OCI-LY7 (cell line): ENCODE results near the gene MED1. TPM values are rescaled to one million over a fixed set of nuclear protein-coding genes. Genes with fewer than 3 reads are reported as not detected.
A peak's percentile ranks its signal among the peaks of the same experiment; 100 is the strongest.

Source experiments
- BruUV-seq: library from RNA; stranded (reverse); fragments of 400-500 nt; replicated peaks from 2 replicates; lab custom pipeline; 2021; lab: Mats Ljungman, UMichigan
- CTCF ChIA-PET: fragments of 300-600 bp; sonication (Branson Sonifier 250); formaldehyde crosslinking; loops from one replicate; lab custom pipeline; 2022; ENCODE audit warnings: antibody characterized with exemption; ENCODE audit not compliant: unreplicated experiment; lab: Charles Lee
- POLR2A ChIA-PET: fragments of 300-600 bp; sonication (Branson Sonifier 250); formaldehyde crosslinking; loops from one replicate; lab custom pipeline; 2022; ENCODE audit warnings: antibody characterized with exemption; lab: Charles Lee
- DNase-seq: peaks from one replicate; pipeline ENCODE4 v3.0.0-alpha.2; 2015; ENCODE audit warnings: low spot score
- H2AFZ ChIP-seq: fragments of 200-600 bp; sonication (generic), shearing (Covaris generic); 2 replicates; pipeline ENCODE4 v1.6.1; 2014; ENCODE audit warnings: mild to moderate bottlenecking, antibody characterized with exemption, low read length, moderate library complexity
- H3K27ac ChIP-seq: fragments of 200-600 bp; sonication (generic); 2 replicates; pipeline ENCODE4 v1.5.1; 2014; ENCODE audit warnings: mixed run types, low read depth, mild to moderate bottlenecking, moderate library complexity, low read length, inconsistent platforms; ENCODE audit not compliant: poor library complexity, severe bottlenecking
- H3K36me3 ChIP-seq: fragments of 200-600 bp; sonication (generic); 2 replicates; pipeline ENCODE4 v1.6.1; 2014; ENCODE audit warnings: mild to moderate bottlenecking, antibody characterized with exemption, low read length, moderate library complexity, mixed read lengths; ENCODE audit not compliant: insufficient read depth
- H3K4me1 ChIP-seq: fragments of 200-600 bp; sonication (generic); 2 replicates; pipeline ENCODE4 v1.5.1; 2014; ENCODE audit warnings: mild to moderate bottlenecking, low read length; ENCODE audit not compliant: insufficient read depth, poor library complexity, severe bottlenecking
- H3K4me2 ChIP-seq: fragments of 200-600 bp; sonication (generic); 2 replicates; pipeline ENCODE4 v1.6.1; 2014; ENCODE audit warnings: mild to moderate bottlenecking, low read length
- H3K4me3 ChIP-seq: fragments of 200-600 bp; sonication (generic); 2 replicates; pipeline ENCODE4 v1.5.1; 2014; ENCODE audit warnings: mild to moderate bottlenecking, low read depth, low read length; ENCODE audit not compliant: poor library complexity, severe bottlenecking
- H3K79me2 ChIP-seq: fragments of 200-600 bp; sonication (generic); 2 replicates; pipeline ENCODE4 v1.6.1; 2016; ENCODE audit warnings: low read depth, mild to moderate bottlenecking, low read length, moderate library complexity, mixed read lengths; ENCODE audit not compliant: insufficient read depth
- H3K9me2 ChIP-seq: fragments of 200-600 bp; sonication (generic); 2 replicates; pipeline ENCODE4 v1.6.1; 2016; ENCODE audit warnings: mild to moderate bottlenecking, low read length, mixed read lengths; ENCODE audit not compliant: insufficient read depth
- H3K9me3 ChIP-seq: fragments of 200-600 bp; sonication (generic); 2 replicates; pipeline ENCODE4 v1.6.1; 2014; ENCODE audit warnings: mild to moderate bottlenecking, mixed run types, low read length, mixed read lengths
- H4K20me1 ChIP-seq: fragments of 200-600 bp; sonication (generic); 2 replicates; pipeline ENCODE4 v1.6.1; 2014; ENCODE audit warnings: mild to moderate bottlenecking, antibody characterized with exemption, low read length, moderate library complexity, mixed read lengths; ENCODE audit not compliant: insufficient read depth
- CTCF ChIP-seq: fragments of 200-600 bp; sonication (generic); conservative IDR thresholded peaks from 2 replicates; pipeline ENCODE4 v1.5.1; 2014; ENCODE audit warnings: mild to moderate bottlenecking, antibody characterized with exemption, low read length, moderate library complexity, mixed read lengths
- EZH2phosphoT487 ChIP-seq: fragments of 200-600 bp; sonication (generic); IDR thresholded peaks from 2 replicates; pipeline ENCODE4 v1.6.1; 2018; ENCODE audit warnings: low read depth, borderline replicate concordance, mild to moderate bottlenecking, mixed run types, antibody characterized with exemption, low read length, moderate library complexity, mixed read lengths
- intact Hi-C: fragments of 100-400 bp; cut with micrococcal nuclease; formaldehyde crosslinking; loops from one replicate; pipeline ENCODE4 v1.10.0; 2022; ENCODE audit not compliant: unreplicated experiment
- total RNA-seq, 2 experiments: library from RNA; depleted of rRNA in 1 of 2; stranded (reverse); fragments of >200 nt in 1 of 2; shearing (Covaris generic) in 1 of 2; gene quantifications; 2 replicates each; pipeline ENCODE4 v1.2.3, GENCODE V29; 2014 to 2022

Gene MED1
- total RNA-seq, 2 experiments from 2014 or later, result 32.2 to 73.4 TPM

- CTCF ChIA-PET, result no interaction called here
Measured at GRCh38 chr17:39429600-39429999, 21.5 kb downstream of the MED1 start.

GRCh38 chr17:39416141-39416540 is 34.9 kb downstream of the MED1 start:
- H3K36me3 ChIP-seq, result peaks cover 93% of the 10 kb centered on the region
- BruUV-seq, result TSS peak; percentile 42
- intact Hi-C loops, result no loop called here

More at GRCh38 chr17:39429600-39429999, 21.5 kb downstream of the MED1 start:
- Histone ChIP-seq H3K79me2 (no peaks in the 10 kb centered on the region), H3K9me2 (no peaks in the 10 kb centered on the region), H3K36me3 (peaks cover 91% of the 10 kb centered on the region), H2AFZ (no peak overlapping the region), H3K27ac (no peak overlapping the region), H3K4me1 (no peaks in the 10 kb centered on the region), H4K20me1 (no peaks in the 10 kb centered on the region), H3K9me3 (no peaks in the 10 kb centered on the region), H3K4me2 (no peak overlapping the region), H3K4me3 (no peak overlapping the region)
- intact Hi-C loops, result loop anchor here (10.0 kb wide), 1 partner anchor 65 kb away; no protein-coding TSS in a partner anchor
- no peak for DNase-seq
- TF ChIP-seq EZH2phosphoT487, result no peak
- no TSS peak for BruUV-seq
- POLR2A ChIA-PET, result interaction anchor here (0.7 kb wide), 2 partner anchors 9 to 290 kb away, joined by 3 to 11 read pairs; no protein-coding TSS in a partner anchor

GRCh38 chr17:39410279-39410678 is 40.8 kb downstream of the MED1 start:
- intact Hi-C loops, result no loop called here
- Histone ChIP-seq H3K4me1 (no peaks in the 10 kb centered on the region), H3K4me2 (no peak overlapping the region), H3K4me3 (no peak overlapping the region), H3K9me2 (no peaks in the 10 kb centered on the region), H3K27ac (no peak overlapping the region), H3K9me3 (no peaks in the 10 kb centered on the region), H2AFZ (no peak overlapping the region), H4K20me1 (no peaks in the 10 kb centered on the region), H3K79me2 (no peaks in the 10 kb centered on the region), H3K36me3 (peaks cover 91% of the 10 kb centered on the region)
- no peak for DNase-seq
- ChIA-PET POLR2A (no interaction called here), CTCF (no interaction called here)
- TF ChIP-seq EZH2phosphoT487 (no peak), CTCF (no peak)
- BruUV-seq, result no TSS peak

More at GRCh38 chr17:39416141-39416540, 34.9 kb downstream of the MED1 start:
- POLR2A ChIA-PET, result no interaction called here
- no peaks in the 10 kb centered on the region for H3K79me2 ChIP-seq
- H3K4me3 ChIP-seq, result no peak overlapping the region
- H3K4me2 ChIP-seq, result no peak overlapping the region
- H3K9me2 ChIP-seq, result no peaks in the 10 kb centered on the region
- H3K27ac ChIP-seq, result no peak overlapping the region
- CTCF ChIA-PET, result no interaction called here
- H2AFZ ChIP-seq, result no peak overlapping the region
- no peak for TF ChIP-seq CTCF
- no peak for DNase-seq
- no peaks in the 10 kb centered on the region for H3K4me1 ChIP-seq
- H3K9me3 ChIP-seq, result no peaks in the 10 kb centered on the region
- H4K20me1 ChIP-seq, result no peaks in the 10 kb centered on the region
